Cardiac septum (tissue), 1 donor: ENCODE measurements around the gene TPPP3. TPM values are rescaled to one million over a fixed set of nuclear protein-coding genes. Genes with fewer than 3 reads are reported as not detected.

Source experiments
- DNase-seq: peaks from one replicate; pipeline ENCODE4 v3.0.0-alpha.2; 2020; ENCODE audit warnings: low spot score
- intact Hi-C: fragments of 100-400 bp; cut with DNase I; formaldehyde crosslinking; loops from one replicate; pipeline ENCODE4 v1.14.0; 2022
- total RNA-seq: library from RNA; stranded (reverse); fragmentation: NEBNext Ultra II Directional; extraction: Animal tissue kit (Norgen Biotek cat#: 25700); gene quantifications from one replicate; pipeline ENCODE4 v1.2.1, GENCODE V29; 2021
- donor health status: DM: no; HTN: no; CAD: no.

Gene TPPP3
- total RNA-seq, 1 donor from 2014 or later: 9.6 TPM

- intact Hi-C loops: no loop called here
- DNase-seq: no peak
These were observed 14.6 kb upstream of the TPPP3 start for GRCh38 chr16:67407788-67408452.

GRCh38 chr16:67407176-67407787, 14.0 kb upstream of the TPPP3 start:
- intact Hi-C loops: no loop called here
- DNase-seq: no peak

- no peak for DNase-seq
- intact Hi-C loops: no loop called here
These were observed 13.0 kb upstream of the TPPP3 start for GRCh38 chr16:67406111-67406971.

- intact Hi-C loops: no loop called here
- no peak for DNase-seq
These were observed 12.0 kb upstream of the TPPP3 start for GRCh38 chr16:67405336-67405735.

DNA sequence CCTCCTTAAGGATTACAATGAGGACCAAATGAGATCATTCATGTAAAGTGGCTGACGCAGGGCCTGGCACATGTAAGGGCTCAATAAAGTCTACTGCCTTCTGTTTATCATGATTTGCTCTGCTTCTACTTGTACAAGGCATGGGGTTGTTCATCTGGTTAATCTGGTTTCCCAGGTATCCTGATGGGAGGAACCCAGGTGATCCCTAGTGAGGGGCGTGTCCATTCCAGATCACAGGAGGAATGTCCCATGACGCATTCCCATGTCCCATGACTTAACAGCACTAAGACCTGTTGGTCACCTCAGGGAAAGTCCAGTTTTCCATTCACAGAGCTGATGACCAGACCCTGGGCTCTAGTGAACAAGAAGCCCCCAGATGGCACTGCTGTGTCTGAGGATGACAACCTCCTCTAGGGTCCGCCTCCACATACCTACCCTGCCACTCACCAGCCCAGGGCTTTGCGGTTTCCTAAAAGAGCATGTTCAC, 11.5 kb upstream of the TPPP3 start:
- no peak for DNase-seq
- intact Hi-C loops: no loop called here

DNA sequence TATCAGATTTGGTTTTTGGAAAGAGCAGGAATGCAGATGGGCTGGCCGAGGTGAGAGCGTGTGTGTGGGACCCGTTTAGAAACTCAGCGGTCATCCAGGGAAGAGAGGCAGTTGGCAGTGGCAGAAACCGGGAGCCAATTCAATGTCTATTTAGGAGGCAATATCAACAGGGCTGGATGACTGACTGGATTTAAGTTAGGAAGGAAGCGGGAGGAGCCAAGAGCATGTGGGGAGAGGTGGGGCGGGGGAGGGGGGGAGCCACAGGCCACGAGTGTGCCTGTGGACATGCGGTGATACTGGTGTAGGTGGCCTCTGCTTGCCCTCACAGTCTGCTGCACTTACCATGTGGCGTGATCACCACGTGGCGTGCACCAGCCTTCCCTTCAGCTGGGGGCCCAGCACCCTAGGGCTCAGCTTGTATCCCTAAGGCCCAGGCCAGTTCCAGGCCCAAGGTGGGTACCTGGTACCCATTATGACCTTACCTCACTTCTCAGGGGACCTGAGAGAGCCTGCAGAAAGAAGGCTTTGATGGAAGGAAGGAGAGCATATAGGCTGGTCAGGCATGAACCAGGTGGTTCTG, 10.8 kb upstream of the TPPP3 start:
- intact Hi-C loops: no loop called here
- no peak for DNase-seq

GRCh38 chr16:67400901-67401300, 7.6 kb upstream of the TPPP3 start:
- intact Hi-C loops: no loop called here
- DNase-seq: no peak

DNA sequence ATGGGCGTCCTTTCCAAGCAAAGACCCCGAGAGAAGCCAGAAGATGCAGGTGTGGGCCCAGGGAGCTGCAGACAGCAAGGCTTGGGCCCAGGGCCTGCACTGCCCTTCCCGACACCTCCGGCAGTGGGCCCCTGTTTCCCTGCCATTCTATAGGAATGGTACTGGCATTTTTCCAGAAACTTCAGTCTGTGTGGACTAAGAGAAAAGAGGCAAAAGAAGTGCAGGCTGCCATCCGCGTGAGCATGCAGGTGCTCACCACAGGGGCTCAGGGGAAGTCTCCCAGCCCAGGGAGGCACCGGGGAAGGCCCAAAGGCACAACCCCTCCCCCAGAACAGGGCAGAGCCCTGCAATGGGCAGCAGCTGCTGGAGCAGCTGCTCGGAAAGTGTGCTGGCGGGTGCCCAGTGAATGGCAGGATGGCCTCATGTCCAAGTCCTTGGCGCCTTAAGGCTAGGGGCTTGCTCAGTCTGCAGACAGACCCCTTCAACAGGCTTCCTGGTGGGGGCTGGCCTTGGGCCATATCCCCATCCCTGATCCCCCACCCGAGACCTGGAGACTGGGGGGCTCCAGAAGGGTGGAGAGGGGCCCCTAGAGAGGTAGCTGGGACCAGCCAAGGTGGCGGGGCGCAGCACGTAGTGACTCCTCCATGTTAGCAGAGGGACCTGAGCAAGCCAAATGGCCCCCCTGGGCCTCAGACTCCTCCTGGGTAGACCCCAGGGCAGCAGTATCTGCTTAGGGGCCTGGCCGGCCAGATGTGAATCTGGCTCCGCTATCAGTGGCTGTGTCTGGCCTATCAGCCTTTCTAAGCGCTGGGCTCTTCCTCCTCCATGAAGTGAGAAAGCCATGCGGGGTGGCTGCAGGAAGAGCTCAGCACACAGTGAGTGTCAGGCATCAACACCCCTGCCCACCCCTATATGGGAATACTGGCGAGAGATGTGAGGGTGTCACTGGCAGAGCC, 6.7 kb upstream of the TPPP3 start:
- intact Hi-C loops: loop anchor here (5.0 kb wide), 1 partner anchor 138 kb away; no protein-coding TSS in a partner anchor
- DNase-seq: peak; percentile 58

GRCh38 chr16:67399218-67399733, 6.0 kb upstream of the TPPP3 start:
- peak; percentile 75 for DNase-seq
- intact Hi-C loops: loop anchor here (5.0 kb wide), 1 partner anchor 137 kb away; no protein-coding TSS in a partner anchor

GRCh38 chr16:67398546-67399217, 5.4 kb upstream of the TPPP3 start:
- intact Hi-C loops: loop anchor here (5.0 kb wide), 1 partner anchor 136 kb away; no protein-coding TSS in a partner anchor
- peak; percentile 69 for DNase-seq

DNA sequence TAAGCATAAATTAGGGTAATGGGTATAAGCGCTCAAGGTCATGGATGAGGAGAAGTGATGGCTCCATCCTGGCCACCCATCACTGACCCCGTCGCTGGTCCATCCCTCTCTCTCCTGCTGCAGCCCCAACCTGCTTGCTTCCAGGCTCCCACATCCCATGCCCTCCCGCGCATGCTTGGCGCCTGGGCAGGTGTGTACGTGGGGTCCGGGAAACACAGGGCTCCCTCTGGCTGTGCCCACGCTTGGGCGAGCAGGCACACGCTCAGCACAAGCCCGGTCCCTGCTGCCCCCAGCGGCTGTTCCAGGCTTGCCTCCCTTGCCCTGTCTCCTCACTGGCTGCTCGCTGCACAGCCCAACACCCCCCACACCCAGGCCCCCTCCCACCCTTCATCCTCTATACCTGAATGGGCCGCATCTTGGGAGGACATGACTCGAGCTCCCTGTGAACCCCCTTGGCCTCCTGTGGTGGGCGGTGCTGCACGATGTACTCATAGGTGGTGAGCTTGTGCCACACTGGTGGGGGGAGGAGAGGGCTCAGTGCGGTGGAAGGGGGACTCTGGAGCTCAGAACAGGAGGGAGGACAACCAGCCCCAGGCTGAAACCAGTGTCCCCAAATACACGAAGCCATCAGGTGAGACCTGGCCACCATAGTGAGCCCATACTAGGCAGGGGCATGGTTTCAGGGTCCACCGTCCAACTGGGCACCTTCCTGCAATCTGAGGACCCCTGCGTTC, 4.7 kb upstream of the TPPP3 start:
- DNase-seq: peak; percentile 75
- intact Hi-C loops: loop anchor here (5.0 kb wide), 1 partner anchor 136 kb away; no protein-coding TSS in a partner anchor

DNA sequence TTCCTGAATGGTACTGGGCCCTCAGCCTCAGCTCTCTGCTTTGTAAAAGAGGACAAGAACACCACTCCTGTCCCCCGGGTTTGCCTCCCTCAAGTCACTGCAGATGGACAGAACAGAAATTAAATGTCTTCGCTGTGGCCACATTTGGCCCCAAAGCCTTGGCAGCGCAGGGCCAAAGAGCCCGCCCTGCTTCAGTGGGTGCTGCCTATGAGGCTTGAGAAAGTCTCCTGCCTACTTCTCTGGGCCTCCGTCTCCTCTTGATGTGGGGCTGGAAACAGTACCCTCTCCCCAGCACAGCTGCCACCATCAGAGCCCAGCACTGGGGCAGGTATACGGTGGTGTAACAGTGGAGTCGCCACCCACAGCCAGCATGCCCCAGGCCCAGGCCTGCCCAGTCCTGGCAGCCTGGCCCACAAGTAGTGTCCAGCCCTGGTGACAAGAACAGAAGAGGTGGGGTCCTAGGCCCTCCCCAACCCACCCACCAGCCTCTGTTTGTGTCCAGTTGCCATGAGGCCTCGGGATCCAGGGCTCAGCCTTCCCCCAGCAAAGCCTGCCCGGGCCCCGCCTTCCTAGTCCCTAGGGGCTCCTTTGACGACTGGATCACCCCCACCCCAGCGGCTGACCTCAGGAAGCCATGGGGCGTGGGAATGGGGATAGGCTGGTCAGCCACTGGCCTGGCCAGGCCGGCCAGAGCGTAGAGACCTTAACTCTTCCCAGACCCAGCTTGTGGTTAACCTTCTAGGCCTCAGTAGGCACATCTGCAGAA, 3.9 kb upstream of the TPPP3 start:
- DNase-seq: peak; percentile 79
- intact Hi-C loops: loop anchor here (5.0 kb wide), 1 partner anchor 135 kb away; no protein-coding TSS in a partner anchor

GRCh38 chr16:67396159-67397035, 3.1 kb upstream of the TPPP3 start:
- intact Hi-C loops: loop anchor here (5.0 kb wide), 1 partner anchor 134 kb away; no protein-coding TSS in a partner anchor
- peak; percentile 88 for DNase-seq

DNA sequence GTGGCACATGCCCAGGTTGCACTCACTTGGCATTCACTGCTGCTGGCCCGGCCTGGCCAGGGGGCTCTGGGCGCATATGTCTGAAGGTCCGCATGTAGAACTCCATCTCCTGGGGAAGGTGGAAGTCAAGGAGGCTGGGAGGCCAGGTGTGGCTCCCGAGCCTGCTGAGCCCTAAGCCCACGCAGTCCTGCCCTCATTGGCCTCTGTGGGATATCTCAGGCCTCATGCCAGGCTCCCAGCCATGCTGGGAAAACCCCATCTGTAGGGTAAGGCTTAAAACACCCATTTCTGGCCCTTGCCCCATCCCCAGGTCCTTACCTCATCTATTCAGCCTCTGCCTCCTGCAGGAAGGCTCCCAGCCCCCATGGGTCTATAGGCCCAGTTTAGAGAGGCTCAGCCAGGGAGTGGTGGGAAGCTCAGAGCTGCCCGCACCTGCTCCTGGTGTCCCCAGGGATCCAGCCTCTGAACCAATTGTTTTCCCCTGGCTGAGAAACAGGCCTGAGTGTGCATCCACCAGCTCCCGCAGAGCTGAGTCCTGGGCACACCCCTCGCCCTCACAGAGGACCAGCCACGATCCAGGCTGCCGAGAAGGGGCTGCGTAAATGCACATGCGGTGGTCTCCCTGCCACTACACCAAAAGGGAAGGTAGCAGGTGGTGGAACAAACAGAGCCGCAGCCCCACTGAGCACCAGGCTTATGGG, 2.3 kb upstream of the TPPP3 start:
- intact Hi-C loops: loop anchor here (5.0 kb wide), 1 partner anchor 133 kb away; no protein-coding TSS in a partner anchor
- DNase-seq: peak; percentile 47

DNA sequence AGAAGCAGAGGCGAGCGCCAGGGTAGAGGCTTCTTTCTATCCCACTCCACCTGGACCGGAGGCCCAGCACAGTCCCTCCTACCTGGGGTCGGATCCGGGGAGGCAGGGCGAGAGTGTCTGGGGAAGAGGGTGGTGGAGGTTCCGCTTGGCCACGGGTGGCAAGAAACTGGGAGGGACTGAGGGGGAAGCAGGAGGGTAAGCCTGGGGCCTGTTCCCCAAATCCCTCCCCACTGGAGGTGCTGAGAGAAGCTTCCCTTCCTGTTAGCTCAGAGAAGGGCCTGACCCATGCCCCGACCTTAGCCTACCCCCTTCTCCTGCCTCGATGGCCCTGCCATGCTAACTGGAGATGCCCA, 1.8 kb upstream of the TPPP3 start:
- intact Hi-C loops: loop anchor here (5.0 kb wide), 1 partner anchor 133 kb away; no protein-coding TSS in a partner anchor
- DNase-seq: no peak
